D721Med (cell line): ENCODE results near the gene SMIM3.

Source experiments
- DNase-seq: peaks from one replicate; pipeline ENCODE4 v3.0.0; 2011; ENCODE audit warnings: low spot score; ENCODE audit not compliant: insufficient read length
- FAIRE-seq: peaks from 2 replicates; lab custom pipeline; 2011; peaks lifted over from hg19 to GRCh38; lab: Jason Lieb, UNC
- CTCF ChIP-seq: IDR thresholded peaks from 2 replicates; pipeline ENCODE4 v1.5.1; 2012; ENCODE audit warnings: mild to moderate bottlenecking, control low read depth; ENCODE audit not compliant: insufficient read depth; ENCODE audit errors: missing control alignments

The SMIM3 gene

GRCh38 chr5:150780187-150780692 is 1.7 kb downstream of the SMIM3 start:
- DNase-seq: no peak
- no peak for TF ChIP-seq CTCF
- no peak for FAIRE-seq

- FAIRE-seq: no peak
- TF ChIP-seq CTCF: no peak
- no peak for DNase-seq
Measured at GRCh38 chr5:150780816-150781221, 2.3 kb downstream of the SMIM3 start.

GRCh38 chr5:150781706-150782614 is 3.4 kb downstream of the SMIM3 start:
- FAIRE-seq: no peak
- no peak for DNase-seq
- TF ChIP-seq CTCF: no peak

GRCh38 chr5:150782850-150783249 is 4.3 kb downstream of the SMIM3 start:
- FAIRE-seq (no peak), DNase-seq (no peak)
- no peak for TF ChIP-seq CTCF

GRCh38 chr5:150783422-150783928 is 4.9 kb downstream of the SMIM3 start:
- no peak for FAIRE-seq
- no peak for TF ChIP-seq CTCF
- no peak for DNase-seq

- FAIRE-seq (no peak), DNase-seq (no peak)
- no peak for TF ChIP-seq CTCF
Measured at GRCh38 chr5:150785950-150786349, 7.4 kb downstream of the SMIM3 start.

GRCh38 chr5:150786876-150787275 is 8.3 kb downstream of the SMIM3 start:
- FAIRE-seq (no peak), DNase-seq (no peak)
- TF ChIP-seq CTCF: no peak
